H1 (cell line): ENCODE results near the gene CPZ. TPM values are rescaled to one million over a fixed set of nuclear protein-coding genes. Genes with fewer than 3 reads are reported as not detected.

ENCODE experiments used
- CTCF ChIA-PET: fragments of 300-600 bp; sonication (Branson Sonifier 250); formaldehyde crosslinking; loops from one replicate; lab custom pipeline; 2021; ENCODE audit not compliant: partially characterized antibody; lab: Charles Lee
- POLR2A ChIA-PET: fragments of 300-600 bp; sonication (Branson Sonifier 250); formaldehyde crosslinking; loops from one replicate; lab custom pipeline; 2021; ENCODE audit warnings: inconsistent platforms; ENCODE audit not compliant: partially characterized antibody; lab: Charles Lee
- DNase-seq, 2 experiments: peaks; one replicate each; pipeline versions ENCODE4 v3.0.0 to v3.0.0-alpha.2; 2010 to 2022; ENCODE audit warnings: low spot score in 2 of 2, low read depth in 1 of 2, mixed read lengths in 1 of 2
- FAIRE-seq: peaks from 2 replicates; lab custom pipeline; 2011; peaks lifted over from hg19 to GRCh38; lab: Jason Lieb, UNC
- H2AFZ ChIP-seq: 2 replicates; pipeline ENCODE4 v1.8.1; 2012; ENCODE audit warnings: low read length, inconsistent platforms
- H2AK5ac ChIP-seq: 2 replicates; pipeline ENCODE4 v1.6.1; 2013; ENCODE audit warnings: low read depth, low read length
- H2BK120ac ChIP-seq: replicated peaks from 2 replicates; pipeline ENCODE3; 2013; ENCODE audit warnings: low read depth, low read length, inconsistent platforms
- H2BK12ac ChIP-seq: 2 replicates; pipeline ENCODE4 v1.6.1; 2013; ENCODE audit warnings: low read depth, low read length
- H2BK15ac ChIP-seq: 2 replicates; pipeline ENCODE4 v1.6.1; 2013; ENCODE audit warnings: low read length
- H2BK20ac ChIP-seq: 2 replicates; pipeline ENCODE4 v1.6.1; 2013; ENCODE audit warnings: low read length
- H2BK5ac ChIP-seq: 2 replicates; pipeline ENCODE4 v1.6.1; 2013; ENCODE audit warnings: low read depth, low read length
- H3K14ac ChIP-seq: 2 replicates; pipeline ENCODE4 v1.6.1; 2013; ENCODE audit warnings: inconsistent platforms; ENCODE audit not compliant: insufficient read length
- H3K18ac ChIP-seq: 2 replicates; pipeline ENCODE4 v1.6.1; 2013; ENCODE audit warnings: low read length; ENCODE audit errors: extremely low read depth
- H3K23ac ChIP-seq: 2 replicates; pipeline ENCODE4 v1.6.1; 2013; ENCODE audit warnings: inconsistent platforms; ENCODE audit not compliant: insufficient read length
- H3K23me2 ChIP-seq: 2 replicates; pipeline ENCODE4 v1.6.1; 2013; ENCODE audit warnings: low read depth, low read length
- H3K27ac ChIP-seq: 2 replicates; pipeline ENCODE4 v1.6.1; 2011; ENCODE audit warnings: low read depth, low read length, inconsistent platforms
- H3K27me3 ChIP-seq, 4 experiments: replicated peaks in 1 of 4; 1 replicate in 1 of 4; 2 replicates in 3 of 4; pipeline versions ENCODE4 v1.6.1 to v1.8.1; 2011 to 2013; ENCODE audit warnings: low read length in 3 of 4, mild to moderate bottlenecking in 3 of 4, inconsistent platforms in 2 of 4, mixed read lengths in 2 of 4, moderate library complexity in 1 of 4; ENCODE audit not compliant: control insufficient read depth in 3 of 4, insufficient read depth in 3 of 4; ENCODE audit errors: extremely low read depth in 1 of 4
- H3K36me3 ChIP-seq, 4 experiments: 2 replicates each; pipeline versions ENCODE4 v1.6.1 to v1.8.1; 2011 to 2013; ENCODE audit warnings: mild to moderate bottlenecking in 4 of 4, low read length in 3 of 4, moderate library complexity in 2 of 4, control low read depth in 1 of 4, inconsistent platforms in 1 of 4; ENCODE audit not compliant: insufficient read depth in 4 of 4, control insufficient read depth in 2 of 4
- H3K4ac ChIP-seq: replicated peaks from 2 replicates; pipeline ENCODE3; 2013; ENCODE audit warnings: low read length, low read depth, mixed read lengths, inconsistent platforms; ENCODE audit not compliant: insufficient read length
- H3K4me1 ChIP-seq, 4 experiments: replicated peaks in 1 of 4; 1 replicate in 1 of 4; 2 replicates in 3 of 4; pipeline versions ENCODE4 v1.6.1 to v1.8.1; 2011 to 2013; ENCODE audit warnings: low read length in 3 of 4, inconsistent platforms in 2 of 4, mixed read lengths in 1 of 4; ENCODE audit not compliant: insufficient read depth in 4 of 4, control insufficient read depth in 3 of 4
- H3K4me2 ChIP-seq, 2 experiments: 2 replicates each; pipeline versions ENCODE4 v1.6.1 to v1.8.1; 2011 to 2013; ENCODE audit warnings: low read depth in 2 of 2, low read length in 2 of 2, control low read depth in 1 of 2, inconsistent platforms in 1 of 2, mild to moderate bottlenecking in 1 of 2; ENCODE audit not compliant: insufficient read depth in 1 of 2
- H3K4me3 ChIP-seq, 4 experiments: fragments of 200-600, 300-600 bp in 1 of 4; sonication (generic), shearing (Covaris generic), sonication (Bioruptor Twin) in 1 of 4; 2 replicates each; pipeline versions ENCODE4 v1.5.1 to v1.8.1; 2011 to 2016; ENCODE audit warnings: low read length in 4 of 4, low read depth in 3 of 4, control low read depth in 2 of 4, inconsistent platforms in 2 of 4, mild to moderate bottlenecking in 2 of 4, mixed read lengths in 1 of 4, moderate library complexity in 1 of 4; ENCODE audit not compliant: insufficient read depth in 2 of 4; ENCODE audit errors: extremely low read depth in 1 of 4
- H3K56ac ChIP-seq: replicated peaks from 2 replicates; pipeline ENCODE3; 2013; ENCODE audit warnings: low read depth, mild to moderate bottlenecking, mixed read lengths, low read length, inconsistent platforms; ENCODE audit not compliant: insufficient read length
- H3K79me1 ChIP-seq: 2 replicates; pipeline ENCODE4 v1.6.1; 2013; ENCODE audit warnings: low read depth, low read length, control low read depth
- H3K79me2 ChIP-seq, 2 experiments: 2 replicates each; pipeline versions ENCODE4 v1.6.1 to v1.8.1; 2012 to 2013; ENCODE audit warnings: low read length in 2 of 2, mild to moderate bottlenecking in 2 of 2, inconsistent platforms in 1 of 2; ENCODE audit not compliant: insufficient read depth in 2 of 2, control insufficient read depth in 1 of 2
- H3K9ac ChIP-seq, 4 experiments: replicated peaks in 1 of 4; 1 replicate in 1 of 4; 2 replicates in 3 of 4; pipeline versions ENCODE4 v1.6.1 to v1.8.1; 2011 to 2013; ENCODE audit warnings: low read depth in 3 of 4, low read length in 3 of 4, control low read depth in 2 of 4, mild to moderate bottlenecking in 2 of 4, moderate library complexity in 2 of 4, inconsistent platforms in 1 of 4; ENCODE audit errors: extremely low read depth in 1 of 4
- H3K9me3 ChIP-seq, 2 experiments: 2 replicates each; pipeline versions ENCODE4 v1.6.1 to v1.8.1; 2012 to 2013; ENCODE audit warnings: mild to moderate bottlenecking in 2 of 2, moderate library complexity in 2 of 2, control low read depth in 1 of 2, inconsistent platforms in 1 of 2, low read depth in 1 of 2, low read length in 1 of 2, mixed read lengths in 1 of 2; ENCODE audit not compliant: insufficient read depth in 2 of 2
- H4K20me1 ChIP-seq, 2 experiments: replicated peaks in 1 of 2; 2 replicates each; pipeline versions ENCODE3 to v1.8.1; 2011 to 2013; ENCODE audit warnings: inconsistent platforms in 2 of 2, low read length in 2 of 2, mild to moderate bottlenecking in 1 of 2; ENCODE audit not compliant: insufficient read depth in 2 of 2, control insufficient read depth in 1 of 2
- H4K5ac ChIP-seq: 2 replicates; pipeline ENCODE4 v1.6.1; 2013; ENCODE audit warnings: low read length, low read depth, mixed read lengths, inconsistent platforms; ENCODE audit not compliant: insufficient read length
- H4K8ac ChIP-seq: 2 replicates; pipeline ENCODE4 v1.8.0; 2013; ENCODE audit warnings: mild to moderate bottlenecking, moderate library complexity, low read length, inconsistent platforms; ENCODE audit not compliant: insufficient read depth; ENCODE audit errors: extremely low read depth
- H4K91ac ChIP-seq: replicated peaks from 2 replicates; pipeline ENCODE3; 2013; ENCODE audit warnings: low read length, mixed read lengths, inconsistent platforms; ENCODE audit not compliant: insufficient read length
- MAX ChIP-seq: IDR thresholded peaks from 2 replicates; pipeline ENCODE4 v1.6.1; 2012; ENCODE audit warnings: inconsistent platforms
- TAF1 ChIP-seq: IDR thresholded peaks from 2 replicates; pipeline ENCODE4 v1.6.1; 2011; ENCODE audit warnings: mild to moderate bottlenecking, low read depth, low read length
- TAF7 ChIP-seq: optimal IDR thresholded peaks from 2 replicates; pipeline ENCODE3; 2011; ENCODE audit warnings: low read depth, mild to moderate bottlenecking, inconsistent platforms, low read length, moderate library complexity, borderline replicate concordance
- WGBS, 2 experiments: shearing (Covaris generic) in 1 of 2; methylation state at CpG; one replicate each; pipeline versions ENCODE4 v1.1.6 to v1.1.7; 2013 to 2015; ENCODE audit warnings: low lambda C conversion rate in 2 of 2, mixed read lengths in 2 of 2, inconsistent platforms in 1 of 2, low coverage in 1 of 2, missing lambda C conversion rate in 1 of 2; ENCODE audit not compliant: insufficient replicate concordance in 2 of 2, insufficient coverage in 1 of 2, insufficient read length in 1 of 2; ENCODE audit errors: extremely low coverage in 1 of 2, missing lambda C conversion rate in 1 of 2; 5-methylcytosine and 5-hydroxymethylcytosine counted together
- polyA plus RNA-seq, 7 experiments: library from polyadenylated mRNA; depleted of rRNA in 3 of 7; stranded (reverse) in 5 of 7; unstranded in 2 of 7; fragments of >200 nt in 5 of 7; fragments of 200-250 nt in 2 of 7; gene quantifications; 1 replicate in 5 of 7; 2 replicates in 1 of 7; 4 replicates in 1 of 7; pipeline versions ENCODE4 v1.2.1 to v1.2.3, GENCODE V29; 2011 to 2013; ENCODE audit warnings: missing spikeins in 2 of 7, mixed read lengths in 2 of 7
- total RNA-seq: library from RNA; stranded (reverse); fragmentation: NEBNext Ultra II Directional; extraction: Animal tissue kit (Norgen Biotek cat#: 25700); gene quantifications from 2 replicates; pipeline ENCODE4 v1.2.1, GENCODE V29; 2021

CPZ gene
- total and polyA plus RNA-seq, 2 of the 8 experiments (the other 6 are each of a cell fraction or from before 2014, with no cell fraction given) = 28.8 to 40.7 TPM

- Histone ChIP-seq H3K9ac (no peak overlapping the region), H3K4me1 (peaks cover 0 to 22% (median 15%) of the 10 kb centered on the region in 4 experiments; a peak in 6 of 7 replicates), H3K18ac (no peak overlapping the region), H2AFZ (no peak overlapping the region), H3K79me2 (no peaks in the 10 kb centered on the region; a peak in 1 of 4 replicates), H3K36me3 (no peaks in the 10 kb centered on the region), H3K79me1 (no peaks in the 10 kb centered on the region; the same call in 1 of the 2 replicates), H4K20me1 (no peaks in the 10 kb centered on the region), H3K4ac (no peak overlapping the region), H3K14ac (no peak overlapping the region), H2BK5ac (no peak overlapping the region), H3K27me3 (peaks cover 0 to 2% (median 0%) of the 10 kb centered on the region in 4 experiments; a peak in 1 of 7 replicates), H3K4me3 (no peak overlapping the region), H3K23ac (no peak overlapping the region), H4K8ac (no peak overlapping the region), H3K27ac (no peak overlapping the region), H3K9me3 (no peaks in the 10 kb centered on the region), H4K91ac (no peak overlapping the region), H3K23me2 (peaks cover 7% of the 10 kb centered on the region; the same call in 1 of the 2 replicates), H2BK120ac (no peak overlapping the region), H2AK5ac (peak overlapping the region; percentile 53; the same call in 1 of the 2 replicates), H3K4me2 (no peak overlapping the region), H4K5ac (no peak overlapping the region), H3K56ac (no peak overlapping the region), H2BK20ac (no peak overlapping the region), H2BK15ac (no peak overlapping the region), H2BK12ac (no peak overlapping the region)
- FAIRE-seq = no peak
- CTCF ChIA-PET = interaction anchor here (1.2 to 8.8 kb wide), 5 partner anchors 7 to 118 kb away, joined by 3 to 66 read pairs (median 4); no protein-coding TSS in a partner anchor
- POLR2A ChIA-PET = no interaction called here
- 100% methylated on average over 2 of the region's 2 CpGs; no CpG with 5 or more reads in 1 of the 2 experiments for WGBS, 2 experiments
- DNase-seq = no peak
- TF ChIP-seq TAF7 = no peak
- no peak for TF ChIP-seq MAX
- TF ChIP-seq TAF1 = no peak
These were observed 4.4 kb upstream of the CPZ start for GRCh38 chr4:8588196-8588470.
